H1 (cell line): Measurements from ENCODE around the gene OCRL. TPM values are rescaled to one million over a fixed set of nuclear protein-coding genes. Genes with fewer than 3 reads are reported as not detected.

Source experiments
- CTCF ChIA-PET: fragments of 300-600 bp; sonication (Branson Sonifier 250); formaldehyde crosslinking; loops from one replicate; lab custom pipeline; 2021; ENCODE audit not compliant: partially characterized antibody; lab: Charles Lee
- POLR2A ChIA-PET: fragments of 300-600 bp; sonication (Branson Sonifier 250); formaldehyde crosslinking; loops from one replicate; lab custom pipeline; 2021; ENCODE audit warnings: inconsistent platforms; ENCODE audit not compliant: partially characterized antibody; lab: Charles Lee
- DNase-seq, 2 experiments: peaks; one replicate each; pipeline versions ENCODE4 v3.0.0 to v3.0.0-alpha.2; 2010 to 2022; ENCODE audit warnings: low spot score in 2 of 2, low read depth in 1 of 2, mixed read lengths in 1 of 2
- FAIRE-seq: peaks from 2 replicates; lab custom pipeline; 2011; peaks lifted over from hg19 to GRCh38; lab: Jason Lieb, UNC
- H2AFZ ChIP-seq: 2 replicates; pipeline ENCODE4 v1.8.1; 2012; ENCODE audit warnings: low read length, inconsistent platforms
- H2AK5ac ChIP-seq: 2 replicates; pipeline ENCODE4 v1.6.1; 2013; ENCODE audit warnings: low read depth, low read length
- H2BK120ac ChIP-seq: replicated peaks from 2 replicates; pipeline ENCODE3; 2013; ENCODE audit warnings: low read depth, low read length, inconsistent platforms
- H2BK12ac ChIP-seq: 2 replicates; pipeline ENCODE4 v1.6.1; 2013; ENCODE audit warnings: low read depth, low read length
- H2BK15ac ChIP-seq: 2 replicates; pipeline ENCODE4 v1.6.1; 2013; ENCODE audit warnings: low read length
- H2BK20ac ChIP-seq: 2 replicates; pipeline ENCODE4 v1.6.1; 2013; ENCODE audit warnings: low read length
- H2BK5ac ChIP-seq: 2 replicates; pipeline ENCODE4 v1.6.1; 2013; ENCODE audit warnings: low read depth, low read length
- H3K14ac ChIP-seq: 2 replicates; pipeline ENCODE4 v1.6.1; 2013; ENCODE audit warnings: inconsistent platforms; ENCODE audit not compliant: insufficient read length
- H3K18ac ChIP-seq: 2 replicates; pipeline ENCODE4 v1.6.1; 2013; ENCODE audit warnings: low read length; ENCODE audit errors: extremely low read depth
- H3K23ac ChIP-seq: 2 replicates; pipeline ENCODE4 v1.6.1; 2013; ENCODE audit warnings: inconsistent platforms; ENCODE audit not compliant: insufficient read length
- H3K23me2 ChIP-seq: 2 replicates; pipeline ENCODE4 v1.6.1; 2013; ENCODE audit warnings: low read depth, low read length
- H3K27ac ChIP-seq: 2 replicates; pipeline ENCODE4 v1.6.1; 2011; ENCODE audit warnings: low read depth, low read length, inconsistent platforms
- H3K27me3 ChIP-seq, 4 experiments: replicated peaks in 1 of 4; 1 replicate in 1 of 4; 2 replicates in 3 of 4; pipeline versions ENCODE4 v1.6.1 to v1.8.1; 2011 to 2013; ENCODE audit warnings: low read length in 3 of 4, mild to moderate bottlenecking in 3 of 4, inconsistent platforms in 2 of 4, mixed read lengths in 2 of 4, moderate library complexity in 1 of 4; ENCODE audit not compliant: control insufficient read depth in 3 of 4, insufficient read depth in 3 of 4; ENCODE audit errors: extremely low read depth in 1 of 4
- H3K36me3 ChIP-seq, 4 experiments: 2 replicates each; pipeline versions ENCODE4 v1.6.1 to v1.8.1; 2011 to 2013; ENCODE audit warnings: mild to moderate bottlenecking in 4 of 4, low read length in 3 of 4, moderate library complexity in 2 of 4, control low read depth in 1 of 4, inconsistent platforms in 1 of 4; ENCODE audit not compliant: insufficient read depth in 4 of 4, control insufficient read depth in 2 of 4
- H3K4ac ChIP-seq: replicated peaks from 2 replicates; pipeline ENCODE3; 2013; ENCODE audit warnings: low read length, low read depth, mixed read lengths, inconsistent platforms; ENCODE audit not compliant: insufficient read length
- H3K4me1 ChIP-seq, 4 experiments: replicated peaks in 1 of 4; 1 replicate in 1 of 4; 2 replicates in 3 of 4; pipeline versions ENCODE4 v1.6.1 to v1.8.1; 2011 to 2013; ENCODE audit warnings: low read length in 3 of 4, inconsistent platforms in 2 of 4, mixed read lengths in 1 of 4; ENCODE audit not compliant: insufficient read depth in 4 of 4, control insufficient read depth in 3 of 4
- H3K4me2 ChIP-seq, 2 experiments: 2 replicates each; pipeline versions ENCODE4 v1.6.1 to v1.8.1; 2011 to 2013; ENCODE audit warnings: low read depth in 2 of 2, low read length in 2 of 2, control low read depth in 1 of 2, inconsistent platforms in 1 of 2, mild to moderate bottlenecking in 1 of 2; ENCODE audit not compliant: insufficient read depth in 1 of 2
- H3K4me3 ChIP-seq, 4 experiments: fragments of 200-600, 300-600 bp in 1 of 4; sonication (generic), shearing (Covaris generic), sonication (Bioruptor Twin) in 1 of 4; 2 replicates each; pipeline versions ENCODE4 v1.5.1 to v1.8.1; 2011 to 2016; ENCODE audit warnings: low read length in 4 of 4, low read depth in 3 of 4, control low read depth in 2 of 4, inconsistent platforms in 2 of 4, mild to moderate bottlenecking in 2 of 4, mixed read lengths in 1 of 4, moderate library complexity in 1 of 4; ENCODE audit not compliant: insufficient read depth in 2 of 4; ENCODE audit errors: extremely low read depth in 1 of 4
- H3K56ac ChIP-seq: replicated peaks from 2 replicates; pipeline ENCODE3; 2013; ENCODE audit warnings: low read depth, mild to moderate bottlenecking, mixed read lengths, low read length, inconsistent platforms; ENCODE audit not compliant: insufficient read length
- H3K79me1 ChIP-seq: 2 replicates; pipeline ENCODE4 v1.6.1; 2013; ENCODE audit warnings: low read depth, low read length, control low read depth
- H3K79me2 ChIP-seq, 2 experiments: 2 replicates each; pipeline versions ENCODE4 v1.6.1 to v1.8.1; 2012 to 2013; ENCODE audit warnings: low read length in 2 of 2, mild to moderate bottlenecking in 2 of 2, inconsistent platforms in 1 of 2; ENCODE audit not compliant: insufficient read depth in 2 of 2, control insufficient read depth in 1 of 2
- H3K9ac ChIP-seq, 4 experiments: replicated peaks in 1 of 4; 1 replicate in 1 of 4; 2 replicates in 3 of 4; pipeline versions ENCODE4 v1.6.1 to v1.8.1; 2011 to 2013; ENCODE audit warnings: low read depth in 3 of 4, low read length in 3 of 4, control low read depth in 2 of 4, mild to moderate bottlenecking in 2 of 4, moderate library complexity in 2 of 4, inconsistent platforms in 1 of 4; ENCODE audit errors: extremely low read depth in 1 of 4
- H3K9me3 ChIP-seq, 2 experiments: 2 replicates each; pipeline versions ENCODE4 v1.6.1 to v1.8.1; 2012 to 2013; ENCODE audit warnings: mild to moderate bottlenecking in 2 of 2, moderate library complexity in 2 of 2, control low read depth in 1 of 2, inconsistent platforms in 1 of 2, low read depth in 1 of 2, low read length in 1 of 2, mixed read lengths in 1 of 2; ENCODE audit not compliant: insufficient read depth in 2 of 2
- H4K20me1 ChIP-seq, 2 experiments: replicated peaks in 1 of 2; 2 replicates each; pipeline versions ENCODE3 to v1.8.1; 2011 to 2013; ENCODE audit warnings: inconsistent platforms in 2 of 2, low read length in 2 of 2, mild to moderate bottlenecking in 1 of 2; ENCODE audit not compliant: insufficient read depth in 2 of 2, control insufficient read depth in 1 of 2
- H4K5ac ChIP-seq: 2 replicates; pipeline ENCODE4 v1.6.1; 2013; ENCODE audit warnings: low read length, low read depth, mixed read lengths, inconsistent platforms; ENCODE audit not compliant: insufficient read length
- H4K8ac ChIP-seq: 2 replicates; pipeline ENCODE4 v1.8.0; 2013; ENCODE audit warnings: mild to moderate bottlenecking, moderate library complexity, low read length, inconsistent platforms; ENCODE audit not compliant: insufficient read depth; ENCODE audit errors: extremely low read depth
- H4K91ac ChIP-seq: replicated peaks from 2 replicates; pipeline ENCODE3; 2013; ENCODE audit warnings: low read length, mixed read lengths, inconsistent platforms; ENCODE audit not compliant: insufficient read length
- ATF3 ChIP-seq: IDR thresholded peaks from 2 replicates; pipeline ENCODE4 v1.6.1; 2011; ENCODE audit warnings: low read depth, mild to moderate bottlenecking, low read length; ENCODE audit not compliant: insufficient read depth
- CHD1 ChIP-seq: IDR thresholded peaks from 2 replicates; pipeline ENCODE4 v1.6.1; 2012; ENCODE audit warnings: low read depth, low read length, improper control_type of control experiment
- KDM1A ChIP-seq: fragments of 200-600, 300-600 bp; sonication (generic); IDR thresholded peaks from 2 replicates; pipeline ENCODE4 v1.7.1; 2016; ENCODE audit warnings: mild to moderate bottlenecking, low read length, borderline replicate concordance
- KDM5A ChIP-seq: fragments of 200-600 bp; IDR thresholded peaks from 2 replicates; pipeline ENCODE4 v1.7.1; 2012; ENCODE audit warnings: mild to moderate bottlenecking, low read length, inconsistent platforms, mixed read lengths
- MAFK ChIP-seq: IDR thresholded peaks from 2 replicates; pipeline ENCODE4 v1.6.1; 2012; ENCODE audit warnings: low read depth, mild to moderate bottlenecking, improper control_type of control experiment, low read length
- POU5F1 ChIP-seq: IDR thresholded peaks from 2 replicates; pipeline ENCODE4 v1.6.1; 2011; ENCODE audit warnings: low read depth, mild to moderate bottlenecking, low read length, moderate library complexity
- RXRA ChIP-seq: IDR thresholded peaks from 2 replicates; pipeline ENCODE4 v1.6.1; 2011; ENCODE audit warnings: low read depth, mild to moderate bottlenecking, low read length, moderate library complexity; ENCODE audit not compliant: insufficient read depth
- SIX5 ChIP-seq: IDR thresholded peaks from 2 replicates; pipeline ENCODE4 v1.6.1; 2011; ENCODE audit warnings: mild to moderate bottlenecking, low read depth, low read length
- SRF ChIP-seq: IDR thresholded peaks from 2 replicates; pipeline ENCODE4 v1.6.1; 2011; ENCODE audit warnings: mild to moderate bottlenecking, low read depth, low read length, moderate library complexity
- USF2 ChIP-seq: IDR thresholded peaks from 2 replicates; pipeline ENCODE4 v1.6.1; 2011; ENCODE audit warnings: low read length, improper control_type of control experiment
- WGBS, 2 experiments: shearing (Covaris generic) in 1 of 2; methylation state at CpG; one replicate each; pipeline versions ENCODE4 v1.1.6 to v1.1.7; 2013 to 2015; ENCODE audit warnings: low lambda C conversion rate in 2 of 2, mixed read lengths in 2 of 2, inconsistent platforms in 1 of 2, low coverage in 1 of 2, missing lambda C conversion rate in 1 of 2; ENCODE audit not compliant: insufficient replicate concordance in 2 of 2, insufficient coverage in 1 of 2, insufficient read length in 1 of 2; ENCODE audit errors: extremely low coverage in 1 of 2, missing lambda C conversion rate in 1 of 2; 5-methylcytosine and 5-hydroxymethylcytosine counted together
- polyA plus RNA-seq, 7 experiments: library from polyadenylated mRNA; depleted of rRNA in 3 of 7; stranded (reverse) in 5 of 7; unstranded in 2 of 7; fragments of >200 nt in 5 of 7; fragments of 200-250 nt in 2 of 7; gene quantifications; 1 replicate in 5 of 7; 2 replicates in 1 of 7; 4 replicates in 1 of 7; pipeline versions ENCODE4 v1.2.1 to v1.2.3, GENCODE V29; 2011 to 2013; ENCODE audit warnings: missing spikeins in 2 of 7, mixed read lengths in 2 of 7
- total RNA-seq: library from RNA; stranded (reverse); fragmentation: NEBNext Ultra II Directional; extraction: Animal tissue kit (Norgen Biotek cat#: 25700); gene quantifications from 2 replicates; pipeline ENCODE4 v1.2.1, GENCODE V29; 2021

The OCRL gene
- total and polyA plus RNA-seq, 2 of the 8 experiments (the other 6 are each of a cell fraction or from before 2014, with no cell fraction given): 12.7 to 15.1 TPM

- Histone ChIP-seq H3K9me3 (no peaks in the 10 kb centered on the region), H3K18ac (peak within 1 kb of the TSS; percentile 48), H3K79me1 (no peaks in the 10 kb centered on the region), H4K8ac (peak within 1 kb of the TSS; percentile 79; the same call in 1 of the 2 replicates), H2BK20ac (no peak within 1 kb of the TSS), H3K4ac (peak within 1 kb of the TSS; percentile 78), H2BK12ac (no peak within 1 kb of the TSS), H3K36me3 (no peaks in the 10 kb centered on the region), H3K27me3 (no peaks in the 10 kb centered on the region), H2BK120ac (no peak within 1 kb of the TSS), H4K91ac (peak within 1 kb of the TSS; percentile 81), H3K23ac (peak within 1 kb of the TSS; percentile 27), H3K4me1 (no peaks in the 10 kb centered on the region; a peak in 1 of 7 replicates), H2AFZ (peak within 1 kb of the TSS; percentile 64; the same call in 1 of the 2 replicates), H4K20me1 (no peaks in the 10 kb centered on the region), H4K5ac (peak within 1 kb of the TSS; percentile 88), H3K56ac (peak within 1 kb of the TSS; percentile 69), H3K4me3 (peak within 1 kb of the TSS; percentile 65 to 99 (median 69)), H2BK15ac (no peak within 1 kb of the TSS), H3K23me2 (no peaks in the 10 kb centered on the region), H3K14ac (no peak within 1 kb of the TSS), H2AK5ac (no peak within 1 kb of the TSS), H3K4me2 (peak within 1 kb of the TSS; percentile 63 to 80), H3K27ac (peak within 1 kb of the TSS; percentile 75), H2BK5ac (peak within 1 kb of the TSS; percentile 60; the same call in 1 of the 2 replicates), H3K9ac (peak within 1 kb of the TSS; percentile 64 to 86 (median 76)), H3K79me2 (peaks cover 3 to 39% of the 10 kb centered on the region in 2 experiments; a peak in 3 of 4 replicates)
- WGBS, 2 experiments: 2% methylated on average over 7 of the region's 54 CpGs; no CpG with 5 or more reads in 1 of the 2 experiments
- POLR2A ChIA-PET: interaction anchor here (1.0 kb wide), 1 partner anchor 17 kb away, joined by 5 read pairs; the partner anchor contains the start of gene OCRL
- DNase-seq (peak in 1 of 2 experiments; percentile 58), FAIRE-seq (no peak)
- CTCF ChIA-PET: interaction anchor here (1.6 kb wide), 1 partner anchor 17 kb away, joined by 3 read pairs; the partner anchor contains the start of gene OCRL
- TF ChIP-seq RXRA (no peak), USF2 (no peak), ATF3 (no peak), KDM5A (no peak), KDM1A (no peak), POU5F1 (no peak), MAFK (no peak), CHD1 (no peak), SRF (no peak), SIX5 (no peak)
Measured at GRCh38 chrX:129523079-129523911, 16.8 kb upstream of the OCRL start, which contains the start of gene SMARCA1. Gene SMARCA1, minus strand, starts transcription at chrX:129523490. Its CDS starts 120 bp downstream, at chrX:129523370.
